NCI-H1694 treated with DMSO at 0.1 percent for 48 hours (cell line): ENCODE results near the gene HES5.
"Not testable (repeated sequence)": the region's sequence is repeated elsewhere in the genome, so short reads cannot be mapped to it uniquely, and the experiment has no call there.

Experiments used
- DNase-seq: peaks from one replicate; lab custom pipeline; 2025; lab: John Stamatoyannopoulos, UW

Gene HES5, protein sequence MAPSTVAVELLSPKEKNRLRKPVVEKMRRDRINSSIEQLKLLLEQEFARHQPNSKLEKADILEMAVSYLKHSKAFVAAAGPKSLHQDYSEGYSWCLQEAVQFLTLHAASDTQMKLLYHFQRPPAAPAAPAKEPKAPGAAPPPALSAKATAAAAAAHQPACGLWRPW

DNA sequence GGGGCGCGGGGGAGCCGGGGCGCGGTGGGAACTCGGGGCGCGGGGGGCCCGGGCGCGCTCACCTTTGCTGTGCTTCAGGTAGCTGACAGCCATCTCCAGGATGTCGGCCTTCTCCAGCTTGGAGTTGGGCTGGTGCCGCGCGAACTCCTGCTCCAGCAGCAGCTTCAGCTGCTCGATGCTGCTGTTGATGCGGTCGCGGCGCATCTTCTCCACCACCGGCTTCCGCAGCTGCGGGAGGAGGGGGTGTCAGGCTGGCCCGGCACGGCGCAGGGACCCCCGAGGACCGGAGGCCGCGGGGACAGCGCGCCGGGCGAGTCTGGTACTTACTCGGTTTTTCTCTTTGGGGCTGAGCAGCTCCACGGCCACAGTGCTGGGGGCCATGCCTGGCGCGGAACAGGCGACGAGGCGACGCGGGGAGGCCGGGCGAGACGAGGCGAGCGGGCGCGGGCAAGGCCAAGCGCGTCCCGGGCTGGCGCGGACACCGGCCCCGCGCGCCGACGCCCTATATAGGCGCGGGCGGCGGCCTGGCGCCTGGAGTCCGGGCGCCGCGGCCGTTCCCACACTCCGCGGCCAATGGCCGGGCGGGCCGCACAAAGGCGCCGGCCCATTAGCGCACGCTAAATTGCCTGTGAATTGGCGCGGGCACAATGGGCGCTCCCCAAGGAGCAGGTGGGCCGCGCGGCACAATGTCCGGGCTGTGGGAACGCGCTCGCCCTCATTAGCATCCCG, at the start of gene HES5:
Gene HES5, minus strand, starts transcription at position 480 of the 729 bp plus-strand sequence. Its CDS starts 99 bp downstream, at position 381.
- no peak for DNase-seq

DNA sequence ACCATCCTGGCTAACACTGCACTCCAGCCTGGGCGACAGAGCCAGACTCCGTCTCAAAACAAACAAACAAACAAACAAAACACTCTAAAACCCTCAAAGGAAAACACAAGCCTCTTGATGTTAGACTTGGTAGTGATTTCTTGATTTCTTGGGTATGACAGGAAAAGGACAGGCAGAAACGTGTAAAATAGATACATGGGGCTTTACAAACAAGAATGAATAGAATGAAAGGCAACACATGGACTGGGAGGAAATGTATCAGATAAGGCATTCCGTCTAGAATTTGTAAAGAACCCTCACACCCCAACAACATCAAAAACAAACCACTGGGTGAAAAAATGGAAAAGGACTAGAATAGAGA, 48.7 kb upstream of the HES5 start:
- DNase-seq: no peak

DNA sequence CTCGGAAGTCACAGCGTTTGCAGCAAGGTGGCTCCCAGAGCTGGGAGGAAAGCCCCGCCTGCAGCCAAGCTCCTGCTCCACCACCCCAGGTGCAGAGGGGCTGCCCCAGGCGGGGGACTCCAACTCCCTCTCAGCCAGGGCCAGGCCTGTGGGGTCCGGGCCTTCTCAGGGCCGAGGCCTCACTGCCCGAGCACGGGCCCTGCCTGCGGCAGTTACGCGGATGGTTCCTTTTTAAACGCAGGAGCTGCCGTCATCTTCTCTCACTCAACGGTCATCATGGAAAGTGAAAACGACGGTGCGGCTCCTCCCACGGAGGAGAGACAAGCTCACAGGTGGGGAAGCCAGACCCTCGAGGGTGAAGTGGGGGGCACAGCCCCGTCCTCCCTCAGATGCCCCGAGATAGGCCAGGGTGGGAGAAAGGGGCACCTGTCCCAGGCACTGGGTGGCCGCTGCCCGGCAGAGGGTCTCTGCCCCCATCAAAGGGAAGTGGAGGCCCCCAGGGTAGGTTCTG, 47.6 kb upstream of the HES5 start:
- DNase-seq: not testable (repeated sequence)

DNA sequence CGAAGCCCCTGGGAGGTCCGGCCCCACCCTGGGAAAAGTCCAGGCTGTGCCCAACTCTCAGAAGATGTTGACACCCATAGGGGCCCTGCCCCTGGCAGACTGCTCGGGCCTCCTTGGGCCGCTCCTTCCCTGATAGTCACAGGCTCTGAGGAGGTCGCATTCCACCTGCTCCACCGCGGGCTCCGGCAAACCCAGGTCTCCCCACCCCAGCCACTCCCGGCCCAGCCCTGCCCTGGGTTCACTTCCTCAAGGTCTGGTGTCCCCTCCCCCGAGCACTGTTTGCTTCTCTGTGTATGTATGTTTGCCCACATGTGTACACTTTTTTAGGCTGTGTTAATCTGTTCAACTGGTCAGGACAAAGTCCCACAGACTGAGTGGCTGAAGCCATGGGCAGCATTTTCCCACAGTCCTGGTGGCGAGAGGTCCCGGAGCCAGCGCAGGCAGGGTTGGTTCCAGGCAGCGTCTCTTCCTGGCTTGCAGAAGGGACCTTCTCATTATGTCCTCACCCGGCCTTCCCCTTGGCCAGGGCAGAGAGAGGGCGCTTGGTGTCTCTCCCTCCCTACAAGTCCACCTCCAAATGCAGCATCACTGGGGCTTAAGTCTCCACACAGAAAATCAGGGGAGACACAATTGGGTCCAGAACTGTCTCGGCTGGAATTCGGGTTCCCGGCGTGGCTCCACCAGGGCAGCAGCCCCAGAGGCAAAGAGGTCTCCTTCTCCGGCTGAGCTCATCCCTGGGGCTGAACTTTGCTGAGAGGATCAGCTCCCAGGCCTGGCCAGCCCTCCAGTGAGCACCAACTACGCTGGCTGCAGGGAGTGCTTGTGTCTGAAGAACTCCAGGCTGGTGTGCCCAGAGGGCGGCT, 46.0 kb upstream of the HES5 start:
- no peak for DNase-seq

DNA sequence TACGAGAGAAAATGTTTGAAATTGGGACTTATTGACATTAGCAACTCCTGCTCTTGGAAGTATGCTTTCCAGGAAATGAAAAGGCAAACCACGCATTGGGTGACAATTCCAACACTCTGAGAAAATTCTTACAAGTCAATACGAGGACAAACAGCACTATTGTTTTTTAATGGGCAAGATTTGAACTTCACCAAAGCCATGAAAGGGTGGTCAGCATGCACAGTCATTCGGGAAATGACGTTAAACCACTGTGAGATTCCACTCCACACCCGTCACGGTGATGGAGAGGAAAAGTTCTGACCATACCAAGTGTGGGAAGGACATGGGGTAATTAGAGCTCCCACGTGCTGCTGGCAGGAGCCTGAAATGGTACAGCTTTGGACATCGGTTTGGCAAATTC, 44.3 kb upstream of the HES5 start:
- no peak for DNase-seq

DNA sequence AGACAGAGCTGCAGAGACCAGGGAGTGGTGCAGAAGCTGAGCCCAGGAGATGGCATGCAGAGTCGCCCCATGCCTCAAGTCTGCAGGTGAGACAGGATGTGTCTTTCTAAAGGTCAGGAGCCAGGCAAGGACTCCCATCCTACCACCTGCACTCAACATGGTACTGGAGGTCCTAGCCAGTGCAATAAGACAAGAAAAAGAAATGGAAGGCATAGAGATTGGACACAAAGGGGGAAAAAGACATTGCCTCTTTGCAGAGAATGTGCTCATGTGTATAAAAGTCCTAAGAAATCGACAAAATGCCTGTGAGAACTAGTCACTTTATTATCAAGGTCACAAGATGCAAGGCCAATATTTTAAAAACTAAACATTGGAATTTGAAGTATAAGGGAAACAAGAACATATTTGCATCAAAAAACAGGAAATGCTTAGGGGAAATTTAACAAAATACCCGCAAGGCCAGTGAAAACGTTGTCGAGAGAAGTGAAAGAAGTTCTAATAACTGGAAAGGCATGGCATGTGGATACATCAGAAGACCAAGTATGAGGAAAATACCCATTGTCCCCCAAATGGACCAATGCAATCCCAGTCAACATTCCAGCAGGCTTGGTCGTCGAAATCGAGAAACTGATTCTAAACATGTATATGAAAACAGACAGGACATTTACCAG, 43.3 kb upstream of the HES5 start:
- no peak for DNase-seq

DNA sequence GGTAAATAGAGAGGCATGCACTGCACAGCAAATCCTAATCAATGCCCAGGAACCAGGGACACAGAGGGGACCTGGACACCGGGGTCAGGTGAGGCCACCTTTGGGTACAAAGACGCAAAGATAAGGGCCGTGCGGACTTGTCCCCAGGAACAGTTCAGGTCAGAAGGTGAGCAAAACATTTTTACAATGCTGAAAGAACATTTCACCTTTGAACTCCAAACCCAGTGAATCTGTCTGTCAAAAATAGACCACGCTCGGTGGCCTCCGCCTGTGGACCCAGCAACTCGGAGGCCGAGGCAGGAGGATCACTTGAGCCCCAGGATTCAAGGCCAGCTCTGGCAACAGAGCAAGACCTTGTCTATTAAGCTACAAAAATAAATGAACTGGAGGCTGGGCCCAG, 41.3 kb upstream of the HES5 start:
- DNase-seq: no peak

DNA sequence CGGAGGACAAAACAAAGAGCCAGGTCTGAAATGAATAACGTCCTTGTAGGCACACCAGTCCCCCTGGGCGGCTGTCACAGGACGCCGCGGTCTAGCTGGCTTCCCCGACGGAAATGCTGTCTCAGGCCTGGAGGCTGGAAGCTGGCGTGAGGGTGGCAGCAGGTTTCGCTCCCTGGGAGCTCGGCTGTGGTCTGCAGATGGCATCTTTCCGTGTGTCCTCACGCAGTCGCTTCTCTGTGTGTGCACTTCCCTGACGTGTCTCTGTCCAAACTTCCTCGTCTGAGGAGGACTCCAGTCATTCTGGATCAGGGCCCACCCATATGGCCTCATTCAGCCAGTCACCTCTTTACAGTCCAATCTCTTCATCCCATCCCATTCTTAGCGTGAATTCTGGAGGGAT, 40.3 kb upstream of the HES5 start:
- DNase-seq: no peak

DNA sequence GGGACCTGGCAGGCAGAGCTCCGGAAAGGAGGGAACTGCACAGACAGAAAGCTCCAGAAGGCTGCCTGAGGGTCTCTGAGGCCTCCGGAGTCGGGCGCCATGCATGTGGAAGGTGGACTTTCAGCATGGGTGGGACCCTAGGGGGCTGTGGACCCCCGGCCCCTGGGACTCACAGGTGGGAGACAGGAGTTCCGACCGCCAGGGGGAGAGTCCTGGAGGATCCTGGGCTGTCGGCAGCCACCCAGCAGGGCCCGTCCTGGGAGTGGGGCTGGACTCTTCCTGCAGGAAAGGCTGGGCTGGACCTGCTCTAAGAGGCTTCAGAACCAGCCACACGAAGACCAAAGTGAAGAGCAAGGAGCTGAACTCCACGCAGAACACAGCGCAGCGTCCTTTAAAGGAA, 39.6 kb upstream of the HES5 start:
- DNase-seq: not testable (repeated sequence)

DNA sequence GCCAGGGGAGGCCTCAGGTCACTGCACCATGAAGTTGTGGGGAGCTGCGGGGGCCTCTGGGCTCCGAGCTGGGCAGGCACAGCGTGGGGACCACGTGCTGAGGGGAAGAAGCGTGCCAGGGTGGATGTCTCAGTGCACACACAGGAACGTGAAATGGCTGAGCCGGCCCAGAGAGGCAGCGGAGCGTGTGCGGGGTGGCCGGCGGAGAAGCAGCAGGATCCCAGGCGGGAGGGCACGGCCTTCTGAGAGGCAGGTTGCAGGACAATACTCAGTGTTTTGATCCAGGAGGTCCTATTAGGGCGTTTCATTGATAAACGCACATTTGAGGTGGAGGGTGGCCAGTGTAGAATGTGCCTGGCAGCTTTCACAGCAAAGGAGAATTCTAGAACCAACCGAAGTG, 39.0 kb upstream of the HES5 start:
- no peak for DNase-seq

DNA sequence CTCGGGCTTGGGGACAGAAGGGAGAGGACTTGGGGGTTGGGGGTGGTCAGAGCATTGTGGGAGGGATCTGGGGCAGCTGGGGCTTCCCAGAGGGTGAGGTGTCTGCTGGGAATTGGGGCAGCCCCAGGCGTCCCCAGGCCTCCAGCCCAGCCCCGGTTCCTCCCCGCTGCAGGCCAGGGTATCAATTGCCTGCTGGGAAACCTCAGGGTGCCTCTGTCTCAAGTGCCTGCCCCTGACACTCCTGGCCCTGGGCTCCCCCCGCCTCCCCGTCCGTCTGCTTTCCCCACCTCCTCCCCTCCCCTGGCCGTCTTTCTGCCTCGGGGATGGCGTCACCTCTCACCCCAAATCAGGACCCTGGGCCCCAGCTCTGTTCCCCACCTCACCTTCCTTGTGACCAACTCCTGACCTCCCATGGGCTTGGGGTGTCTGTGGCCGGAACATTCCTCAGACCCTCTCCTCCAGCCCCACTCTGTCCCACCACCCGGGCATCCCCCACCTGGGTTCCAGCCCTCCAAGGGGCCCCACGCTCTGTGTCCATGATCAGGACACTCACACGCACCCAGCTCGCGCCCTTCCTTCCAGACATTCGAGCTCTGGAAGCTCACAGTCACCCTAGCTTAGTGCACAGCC, 38.2 kb upstream of the HES5 start:
- DNase-seq: not testable (repeated sequence)

DNA sequence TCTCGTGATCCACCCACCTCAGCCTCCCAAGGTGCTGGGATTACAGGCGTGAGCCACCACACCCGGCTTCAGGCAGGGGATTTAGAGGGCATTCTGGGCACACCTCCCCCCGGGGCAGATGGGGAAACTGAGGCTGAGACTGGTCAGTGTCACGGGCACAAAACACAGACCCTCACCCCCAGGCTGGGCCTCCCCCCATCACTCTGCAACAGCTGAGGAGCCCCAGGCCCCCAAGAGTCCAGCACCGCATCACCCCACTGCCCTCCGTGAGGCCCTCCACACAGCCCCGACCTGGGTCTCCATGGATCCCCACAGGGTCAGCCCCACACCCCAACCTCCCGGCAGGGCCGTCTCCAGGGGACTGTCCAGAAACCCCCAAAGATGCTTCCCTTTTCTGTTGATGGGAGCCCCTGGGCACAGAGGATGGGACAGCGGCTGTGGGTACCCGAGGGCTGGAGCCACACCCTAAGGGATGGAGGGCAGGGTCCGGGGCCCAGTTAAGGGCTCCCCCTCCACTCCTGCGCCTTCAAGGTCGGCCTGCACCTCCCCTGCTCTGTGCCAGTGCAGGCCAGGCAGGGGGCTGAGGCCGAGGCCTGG, 37.1 kb upstream of the HES5 start:
- DNase-seq: no peak

DNA sequence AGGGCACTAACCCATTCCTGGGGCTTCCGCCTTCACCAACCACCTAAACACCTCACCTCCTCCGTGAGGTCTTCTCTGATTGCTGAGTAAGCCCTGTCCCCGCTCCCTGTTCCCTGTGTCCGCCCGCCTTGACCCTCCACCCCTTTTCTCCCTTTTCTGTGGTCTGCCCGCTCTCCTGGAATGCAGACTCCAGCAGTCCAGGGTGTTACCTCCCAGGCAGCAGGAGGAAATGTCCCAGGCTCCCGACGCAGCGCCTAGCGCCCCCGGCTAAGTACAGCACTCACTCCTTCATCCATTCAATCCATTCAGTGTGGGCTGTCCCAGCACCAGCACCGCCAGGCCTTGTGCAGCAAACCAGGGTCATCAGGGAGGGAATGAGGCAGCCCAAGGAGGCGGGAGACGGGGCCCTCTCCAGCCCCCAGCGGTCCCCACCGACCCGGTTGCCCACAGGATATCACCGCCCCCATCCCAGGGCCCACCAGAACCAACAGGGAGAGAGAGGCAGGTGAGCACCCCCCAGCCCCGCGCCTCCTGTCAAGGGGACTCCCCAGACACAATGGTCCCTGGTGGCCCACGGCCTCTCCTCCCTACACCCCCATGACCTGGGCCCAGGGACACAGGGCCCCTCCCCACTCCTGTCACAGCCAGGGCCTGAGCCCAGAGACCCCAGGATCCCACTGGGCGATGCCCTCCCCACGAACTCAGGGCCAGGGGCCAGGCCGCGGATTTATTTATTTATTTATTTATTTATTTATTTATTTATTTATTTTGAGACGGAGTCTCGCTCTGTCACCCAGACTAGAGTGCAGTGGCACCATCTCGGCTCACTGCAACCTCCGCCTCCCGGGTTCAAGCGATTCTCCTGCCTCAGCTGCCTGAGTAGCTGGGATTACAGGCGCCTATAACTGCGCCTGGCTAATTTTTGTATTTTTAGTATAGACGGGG, 36.3 kb upstream of the HES5 start:
- DNase-seq: no peak

DNA sequence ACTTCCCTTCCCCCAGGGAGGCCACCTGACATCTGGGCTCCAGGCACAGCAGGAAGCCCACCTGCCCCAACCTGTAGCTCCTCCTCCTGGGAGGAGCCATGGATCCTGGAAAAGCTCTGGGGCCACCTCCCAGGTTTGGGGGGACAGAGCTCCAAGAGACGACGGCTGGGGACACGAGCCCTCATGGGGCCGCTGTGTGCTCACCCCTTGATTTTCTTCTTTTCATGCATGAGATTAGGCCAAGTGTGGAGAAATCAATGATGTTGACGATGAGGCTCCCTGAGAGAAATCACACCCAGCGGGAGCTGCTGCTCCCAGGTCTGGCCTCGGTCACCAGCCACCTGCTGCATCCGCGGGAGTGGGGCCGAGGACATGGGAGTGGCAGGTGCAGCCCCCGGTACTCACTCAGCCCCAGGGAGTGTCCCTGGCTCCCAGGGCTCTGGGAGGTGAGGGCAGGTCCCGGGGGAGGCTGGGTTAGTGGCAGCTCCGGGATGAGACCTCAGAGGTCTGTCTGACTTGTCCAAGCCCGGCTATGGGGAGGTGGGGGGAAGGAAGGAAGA, 34.8 kb upstream of the HES5 start:
- no peak for DNase-seq

DNA sequence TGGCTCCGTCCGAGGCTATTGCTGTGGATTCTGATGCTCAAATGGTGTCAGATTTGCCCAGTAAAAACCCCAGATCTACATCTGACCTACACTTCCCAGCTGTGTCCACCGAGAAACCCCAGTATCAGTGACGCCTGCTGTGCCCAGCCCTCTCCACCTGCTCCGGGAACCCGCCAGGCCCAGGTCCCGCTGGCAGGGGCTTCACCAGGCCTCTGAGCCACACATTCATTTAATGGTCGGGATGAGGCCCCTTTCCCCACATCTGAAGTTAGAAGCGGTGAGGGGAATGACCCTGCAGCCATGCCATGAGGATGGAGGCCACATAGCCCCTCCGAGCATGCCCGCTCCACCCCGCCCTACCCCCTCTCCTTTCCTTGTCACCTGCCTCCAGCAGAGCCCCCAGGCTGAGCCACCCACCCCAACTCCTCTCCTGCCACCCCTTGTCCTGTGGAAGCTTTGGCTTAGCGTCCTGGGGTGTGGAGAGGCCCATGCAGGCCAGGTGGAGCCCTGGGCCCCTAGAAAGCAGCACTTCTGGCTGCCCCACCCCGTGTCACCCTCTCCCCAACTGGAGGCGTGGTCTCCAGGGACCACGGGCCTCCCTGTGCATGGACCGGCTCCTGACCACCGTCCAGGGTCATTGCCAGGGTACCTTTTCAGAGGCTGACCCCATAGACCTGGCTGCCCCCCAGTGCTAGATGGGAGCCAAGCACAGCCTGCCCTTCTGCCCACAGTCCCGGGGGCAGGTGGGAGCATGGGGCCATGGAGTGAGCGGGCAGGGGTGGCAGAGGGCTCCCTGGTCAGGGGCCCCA, 34.1 kb upstream of the HES5 start:
- DNase-seq: no peak

DNA sequence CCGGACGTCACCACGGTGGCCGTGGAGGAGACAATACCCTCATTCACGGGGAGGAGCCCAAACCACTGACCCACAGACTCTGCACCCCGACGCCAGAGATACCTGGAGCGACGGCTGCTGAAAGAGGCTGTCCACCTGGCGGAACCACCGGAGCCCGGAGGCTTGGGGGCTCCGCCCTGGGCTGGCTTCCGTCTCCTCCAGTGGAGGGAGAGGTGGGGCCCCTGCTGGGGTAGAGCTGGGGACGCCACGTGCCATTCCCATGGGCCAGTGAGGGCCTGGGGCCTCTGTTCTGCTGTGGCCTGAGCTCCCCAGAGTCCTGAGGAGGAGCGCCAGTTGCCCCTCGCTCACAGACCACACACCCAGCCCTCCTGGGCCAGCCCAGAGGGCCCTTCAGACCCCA, 33.1 kb upstream of the HES5 start:
- no peak for DNase-seq

DNA sequence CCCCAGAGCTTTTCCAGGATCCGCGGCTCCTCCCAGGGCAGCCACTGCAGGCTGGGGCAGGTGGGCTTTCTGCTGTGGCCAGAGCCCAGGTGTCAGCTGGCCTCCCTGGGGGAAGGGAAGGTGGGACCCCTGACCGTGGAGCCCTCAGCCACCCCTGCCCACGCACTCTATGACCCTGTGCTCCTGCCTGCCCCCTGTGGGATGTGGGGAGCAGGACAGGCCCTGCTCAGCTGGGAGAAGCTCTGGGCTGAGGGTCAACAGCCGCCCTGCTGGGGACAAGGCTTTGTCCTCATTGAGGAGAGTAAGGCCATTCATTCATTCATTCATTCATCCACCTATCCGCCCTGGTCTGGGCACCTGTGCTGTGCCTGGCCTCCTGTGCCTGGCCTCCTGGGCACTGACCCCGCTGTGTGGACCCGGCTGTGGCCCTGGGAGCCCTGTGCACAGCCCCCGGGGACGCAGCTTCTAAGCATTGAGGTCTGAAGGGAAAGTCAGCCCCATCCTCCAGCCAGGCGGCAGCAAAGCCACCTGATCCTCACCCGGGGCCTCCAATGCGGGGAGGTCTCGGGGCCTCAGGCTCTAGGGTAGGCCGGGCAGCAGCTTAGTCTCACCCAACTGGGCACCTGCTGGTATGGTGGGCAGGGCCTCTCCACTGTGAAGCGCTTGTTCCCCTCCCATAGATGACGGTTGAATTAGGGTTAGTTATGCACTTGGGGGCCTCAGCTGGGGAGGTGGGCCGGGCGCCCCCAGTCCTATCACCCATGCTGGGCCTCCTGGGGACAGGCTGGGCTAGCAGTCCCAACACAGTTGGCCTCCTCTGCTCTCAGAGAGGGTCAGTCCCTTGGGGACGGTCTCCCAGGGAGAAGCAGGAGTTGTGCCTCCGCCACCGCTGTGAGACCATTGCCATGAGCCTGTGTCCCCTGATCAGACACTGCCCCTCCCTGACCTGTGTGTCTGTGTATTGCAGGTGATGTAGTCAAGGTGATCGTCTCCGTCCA, 32.1 kb upstream of the HES5 start:
- DNase-seq: no peak

DNA sequence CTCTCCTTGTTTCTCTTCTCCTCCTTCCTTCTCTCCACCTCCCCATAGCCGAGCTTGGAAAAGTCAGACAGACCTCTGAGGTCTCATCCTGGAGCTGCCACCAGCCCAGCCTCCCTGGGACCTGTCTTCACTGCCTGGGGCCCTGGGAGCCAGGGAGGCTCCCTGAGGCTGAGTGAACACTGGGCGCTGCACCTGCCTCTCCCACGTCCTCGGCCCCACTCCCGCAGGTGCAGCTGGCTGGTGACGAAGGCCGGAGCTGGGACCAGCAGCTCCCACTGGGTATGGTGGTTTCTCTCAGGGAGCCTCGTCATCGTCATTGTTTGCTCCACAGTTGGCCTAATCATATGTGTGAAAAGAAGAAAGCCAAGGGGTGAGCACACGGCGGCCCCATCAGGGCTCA, 31.4 kb upstream of the HES5 start:
- no peak for DNase-seq
